PC-3 (cell line): ENCODE data around the gene SULT1B1. TPM values are rescaled to one million over a fixed set of nuclear protein-coding genes. Genes with fewer than 3 reads are reported as not detected.

Experiments used
- ATAC-seq: fragments of 200-7000 bp; cut with Tn5 transposase; 2 replicates; pipeline ENCODE4 v1.9.1; 2020; ENCODE audit warnings: mild to moderate bottlenecking, moderate library complexity
- BruUV-seq: library from RNA; stranded (reverse); fragments of 400-500 nt; replicated peaks from 2 replicates; lab custom pipeline; 2021; lab: Mats Ljungman, UMichigan
- CTCF ChIA-PET: fragments of 300-600 bp; sonication (Branson Sonifier 250); formaldehyde crosslinking; loops from one replicate; lab custom pipeline; 2022; ENCODE audit warnings: antibody characterized with exemption; lab: Charles Lee
- POLR2A ChIA-PET: fragments of 300-600 bp; sonication (Branson Sonifier 250); formaldehyde crosslinking; loops from one replicate; lab custom pipeline; 2022; ENCODE audit warnings: antibody characterized with exemption; ENCODE audit not compliant: unreplicated experiment; lab: Charles Lee
- DNase-seq: peaks from one replicate; pipeline ENCODE4 v3.0.0-alpha.2; 2015
- H2AFZ ChIP-seq: fragments of 300-600 bp; sonication (generic); 2 replicates; pipeline ENCODE4 v1.6.0; 2016; ENCODE audit warnings: antibody characterized with exemption, low read length
- H3F3A ChIP-seq: fragments of 300-600 bp; sonication (generic); one replicate; pipeline ENCODE4 v1.6.0; 2017; ENCODE audit warnings: antibody characterized with exemption, low read length, control low read depth, mild to moderate bottlenecking; ENCODE audit not compliant: unreplicated experiment
- H3K27ac ChIP-seq: fragments of 300-600 bp; sonication (generic); 2 replicates; pipeline ENCODE4 v1.5.1; 2016; ENCODE audit warnings: mild to moderate bottlenecking, low read length
- H3K27me3 ChIP-seq: fragments of 300-600 bp; sonication (generic); 2 replicates; pipeline ENCODE4 v1.6.1; 2016; ENCODE audit warnings: low read length, mixed read lengths
- H3K36me3 ChIP-seq: fragments of 300-600 bp; sonication (generic); 2 replicates; pipeline ENCODE4 v1.6.1; 2016; ENCODE audit warnings: low read depth, mixed run types, low read length, mixed read lengths
- H3K4me1 ChIP-seq: fragments of 300-600 bp; sonication (generic); 2 replicates; pipeline ENCODE4 v1.5.1; 2016; ENCODE audit warnings: low read length; ENCODE audit not compliant: insufficient read depth
- H3K4me2 ChIP-seq: fragments of 300-600 bp; sonication (generic); 2 replicates; pipeline ENCODE4 v1.6.0; 2016; ENCODE audit warnings: low read length
- H3K4me3 ChIP-seq: fragments of 300-600 bp; sonication (generic); 2 replicates; pipeline ENCODE4 v1.5.1; 2016; ENCODE audit warnings: mild to moderate bottlenecking, low read length, mixed read lengths
- H3K79me2 ChIP-seq: fragments of 300-600 bp; sonication (generic); 2 replicates; pipeline ENCODE4 v1.6.1; 2017; ENCODE audit warnings: low read length, mixed read lengths
- H3K9ac ChIP-seq: fragments of 300-600 bp; sonication (generic); 2 replicates; pipeline ENCODE4 v1.6.0; 2016; ENCODE audit warnings: mild to moderate bottlenecking, low read length
- H3K9me2 ChIP-seq: fragments of 300-600 bp; sonication (generic); replicated peaks from 2 replicates; pipeline ENCODE4 v1.6.1; 2016; ENCODE audit warnings: mixed run types, low read length, mixed read lengths
- H3K9me3 ChIP-seq: fragments of 300-600 bp; sonication (generic); 2 replicates; pipeline ENCODE4 v1.6.1; 2016; ENCODE audit warnings: low read length, mixed read lengths
- H4K20me1 ChIP-seq: fragments of 300-600 bp; sonication (generic); 2 replicates; pipeline ENCODE4 v1.6.1; 2016; ENCODE audit warnings: low read length, mixed read lengths
- CTCF ChIP-seq: fragments of 300-600 bp; sonication (generic); conservative IDR thresholded peaks from 2 replicates; pipeline ENCODE4 v1.5.1; 2017; ENCODE audit warnings: antibody characterized with exemption, low read depth, mild to moderate bottlenecking, low read length
- EZH2 ChIP-seq: fragments of 300-600 bp; sonication (generic); IDR thresholded peaks from one replicate; pipeline ENCODE4 v1.6.1; 2017; ENCODE audit warnings: antibody characterized with exemption, mild to moderate bottlenecking, low read length; ENCODE audit not compliant: unreplicated experiment
- EZH2phosphoT487 ChIP-seq: fragments of 300-600 bp; sonication (generic); IDR thresholded peaks from 2 replicates; pipeline ENCODE4 v1.6.1; 2018; ENCODE audit warnings: mild to moderate bottlenecking, antibody characterized with exemption, low read length, borderline replicate concordance
- intact Hi-C: fragments of 100-400 bp; cut with micrococcal nuclease; formaldehyde crosslinking; loops from 2 replicates; pipeline ENCODE4 v1.9.0; 2023
- total RNA-seq: library from RNA; depleted of rRNA; stranded (reverse); fragments of >200 nt; gene quantifications from 2 replicates; pipeline ENCODE4 v1.2.3, GENCODE V29; 2014

SULT1B1 gene
- total RNA-seq, 1 experiment from 2014 or later = 0.04 TPM

- no TSS peak for BruUV-seq
- DNase-seq (peak; percentile 33), ATAC-seq (no peak)
- Histone ChIP-seq H2AFZ (no peak overlapping the region), H3K4me3 (no peak overlapping the region), H3K9me3 (no peaks in the 10 kb centered on the region), H3K4me2 (peak overlapping the region; percentile 14; the same call in 1 of the 2 replicates), H3K9me2 (no peaks in the 10 kb centered on the region), H3K36me3 (no peaks in the 10 kb centered on the region), H4K20me1 (no peaks in the 10 kb centered on the region), H3F3A (no peaks in the 10 kb centered on the region), H3K27ac (no peak overlapping the region), H3K9ac (no peak overlapping the region), H3K4me1 (peaks cover 13% of the 10 kb centered on the region), H3K27me3 (no peaks in the 10 kb centered on the region), H3K79me2 (no peaks in the 10 kb centered on the region)
- intact Hi-C loops = no loop called here
- no peak for TF ChIP-seq EZH2phosphoT487
- no peak for TF ChIP-seq CTCF
- no peak for TF ChIP-seq EZH2
- CTCF ChIA-PET = no interaction called here
- POLR2A ChIA-PET = no interaction called here
Observed at GRCh38 chr4:69718396-69719271, 41.8 kb downstream of the SULT1B1 start.

GRCh38 chr4:69717778-69718177, 42.6 kb downstream of the SULT1B1 start:
- H3K9me3 ChIP-seq = no peaks in the 10 kb centered on the region
- no peaks in the 10 kb centered on the region for H3F3A ChIP-seq
- H3K4me2 ChIP-seq = no peak overlapping the region
- ATAC-seq = no peak
- intact Hi-C loops = no loop called here
- no peaks in the 10 kb centered on the region for H4K20me1 ChIP-seq
- H3K9me2 ChIP-seq = no peaks in the 10 kb centered on the region
- peaks cover 13% of the 10 kb centered on the region for H3K4me1 ChIP-seq
- BruUV-seq = no TSS peak
- no peaks in the 10 kb centered on the region for H3K79me2 ChIP-seq
- H3K9ac ChIP-seq = no peak overlapping the region
- no peak overlapping the region for H3K4me3 ChIP-seq
- POLR2A ChIA-PET = no interaction called here
- CTCF ChIA-PET = no interaction called here
- no peaks in the 10 kb centered on the region for H3K36me3 ChIP-seq
- TF ChIP-seq EZH2 (no peak), EZH2phosphoT487 (no peak), CTCF (no peak)
- no peak for DNase-seq
- no peak overlapping the region for H2AFZ ChIP-seq
- no peak overlapping the region for H3K27ac ChIP-seq
- no peaks in the 10 kb centered on the region for H3K27me3 ChIP-seq

- TF ChIP-seq CTCF (no peak), EZH2phosphoT487 (no peak), EZH2 (no peak)
- Histone ChIP-seq H3K9me2 (no peaks in the 10 kb centered on the region), H3F3A (no peaks in the 10 kb centered on the region), H3K27me3 (no peaks in the 10 kb centered on the region), H3K4me2 (no peak overlapping the region), H4K20me1 (no peaks in the 10 kb centered on the region), H3K27ac (no peak overlapping the region), H3K4me1 (peaks cover 13% of the 10 kb centered on the region), H3K9ac (no peak overlapping the region), H2AFZ (no peak overlapping the region), H3K79me2 (no peaks in the 10 kb centered on the region), H3K36me3 (no peaks in the 10 kb centered on the region), H3K9me3 (no peaks in the 10 kb centered on the region), H3K4me3 (no peak overlapping the region)
- DNase-seq (no peak), ATAC-seq (no peak)
- intact Hi-C loops = no loop called here
- no TSS peak for BruUV-seq
- POLR2A ChIA-PET = no interaction called here
- CTCF ChIA-PET = no interaction called here
Observed at GRCh38 chr4:69716654-69717053, 43.8 kb downstream of the SULT1B1 start.
